IPS-18a (cell line): ENCODE data around the gene NPPC.
"Not testable (repeated sequence)": the region's sequence is repeated elsewhere in the genome, so short reads cannot be mapped to it uniquely, and the experiment has no call there.

Experiments used
- H3K27ac ChIP-seq: one replicate; pipeline ENCODE4 v1.5.1; 2013; ENCODE audit warnings: low read length
- H3K27me3 ChIP-seq: one replicate; pipeline ENCODE4 v1.6.1; 2013; ENCODE audit warnings: mild to moderate bottlenecking, low read length; ENCODE audit not compliant: control insufficient read depth, insufficient read depth
- H3K36me3 ChIP-seq: one replicate; pipeline ENCODE4 v1.6.1; 2013; ENCODE audit warnings: low read depth, low read length; ENCODE audit not compliant: control insufficient read depth
- H3K4me1 ChIP-seq: one replicate; pipeline ENCODE4 v1.6.1; 2013; ENCODE audit warnings: low read depth, low read length; ENCODE audit not compliant: control insufficient read depth
- H3K4me3 ChIP-seq: one replicate; pipeline ENCODE4 v1.5.1; 2013; ENCODE audit warnings: low read length
- H3K9ac ChIP-seq: one replicate; pipeline ENCODE4 v1.6.1; 2013; ENCODE audit warnings: mild to moderate bottlenecking, low read length, moderate library complexity
- H3K9me3 ChIP-seq: one replicate; pipeline ENCODE4 v1.6.1; 2013; ENCODE audit warnings: low read depth, low read length; ENCODE audit not compliant: control insufficient read depth

The NPPC gene

DNA sequence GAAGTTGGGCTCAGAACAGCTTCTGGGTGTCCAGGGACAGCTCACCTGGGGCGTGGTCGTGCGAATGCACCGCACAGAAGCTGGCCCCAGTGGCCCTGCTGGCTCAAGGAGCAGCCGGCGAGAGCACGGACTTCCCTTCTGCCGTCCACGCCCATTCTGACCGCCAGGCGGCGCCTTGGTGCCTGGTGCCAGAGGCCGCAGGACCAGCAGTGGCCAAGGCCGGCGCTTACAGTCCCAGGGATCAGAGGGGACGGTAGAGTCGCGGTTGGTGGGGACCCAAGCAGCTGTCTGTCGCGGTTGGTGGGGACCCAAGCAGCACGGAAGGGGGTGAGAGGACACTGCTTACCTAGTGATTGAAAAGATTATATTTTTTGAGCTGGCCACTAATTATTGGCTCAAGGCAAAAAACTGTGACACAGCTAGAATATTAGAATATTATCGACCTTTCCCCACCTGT, 25.7 kb downstream of the NPPC start:
- Histone ChIP-seq H3K9me3 (no peaks in the 10 kb centered on the region), H3K9ac (no peak overlapping the region), H3K36me3 (no peaks in the 10 kb centered on the region), H3K4me3 (no peak overlapping the region), H3K27ac (no peak overlapping the region), H3K4me1 (no peaks in the 10 kb centered on the region), H3K27me3 (no peaks in the 10 kb centered on the region)

DNA sequence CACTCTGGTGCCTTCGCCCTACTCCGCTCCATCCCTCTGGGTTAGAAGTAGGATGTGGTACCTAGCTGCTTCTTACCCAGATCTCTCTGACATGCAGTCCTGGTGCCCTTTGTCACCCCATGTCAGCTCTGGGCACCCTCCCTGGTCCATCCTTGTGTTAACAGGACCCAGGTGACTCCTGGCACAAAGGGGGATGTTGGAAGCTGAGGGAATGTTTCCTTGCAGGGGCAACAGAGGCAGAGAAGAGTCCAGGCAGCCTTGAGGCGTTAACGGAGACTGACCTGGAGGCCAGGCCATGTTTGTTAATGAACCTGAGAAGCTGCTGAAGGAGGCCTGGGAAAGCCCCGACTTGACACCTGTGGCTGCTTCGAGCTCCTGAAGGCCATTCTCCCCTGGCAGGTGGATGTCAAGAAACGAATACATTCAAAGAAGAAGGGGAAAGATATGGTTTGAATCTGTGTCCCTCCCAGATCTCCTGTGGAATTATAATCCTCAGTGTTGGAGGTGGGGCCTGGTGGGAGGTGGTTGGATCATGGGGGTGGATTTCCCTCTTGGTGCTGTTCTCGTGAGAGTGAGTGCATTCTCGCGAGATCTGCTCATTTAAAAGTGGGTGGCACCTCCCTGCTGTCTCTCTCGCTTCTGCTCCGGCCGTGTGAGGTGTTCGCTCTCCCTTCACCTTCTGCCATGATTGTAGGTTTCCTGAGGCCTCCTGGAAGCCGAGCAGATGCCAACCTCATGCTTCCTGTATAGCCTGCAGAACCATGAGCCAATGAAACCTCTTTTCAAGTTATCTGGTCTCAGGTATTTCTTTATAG, 31.4 kb downstream of the NPPC start:
- H3K27ac ChIP-seq, result no peak overlapping the region
- no peaks in the 10 kb centered on the region for H3K4me1 ChIP-seq
- no peaks in the 10 kb centered on the region for H3K9me3 ChIP-seq
- no peaks in the 10 kb centered on the region for H3K27me3 ChIP-seq
- no peak overlapping the region for H3K9ac ChIP-seq
- no peak overlapping the region for H3K4me3 ChIP-seq
- H3K36me3 ChIP-seq, result no peaks in the 10 kb centered on the region

DNA sequence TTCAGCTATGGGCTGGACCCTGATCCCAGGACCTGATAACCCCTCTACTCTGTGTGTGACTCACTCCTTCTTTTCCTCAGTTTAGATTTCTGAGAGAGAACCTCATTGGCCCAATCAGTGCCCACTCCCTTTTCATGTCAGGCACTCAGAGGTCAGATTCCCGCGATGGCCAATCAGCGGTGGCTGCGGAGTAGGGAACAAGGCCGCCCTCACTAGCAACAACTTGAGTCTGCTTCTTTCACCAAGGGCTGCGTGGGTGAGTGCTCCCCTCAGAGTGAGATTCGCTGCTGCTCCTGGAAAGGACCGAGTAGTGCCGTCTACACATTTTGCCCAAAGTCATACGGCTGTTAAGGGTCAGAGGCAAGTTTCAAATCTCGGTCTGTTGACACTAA, 34.7 kb downstream of the NPPC start:
- no peaks in the 10 kb centered on the region for H3K27me3 ChIP-seq
- no peaks in the 10 kb centered on the region for H3K4me1 ChIP-seq
- H3K4me3 ChIP-seq, result no peak overlapping the region
- H3K9me3 ChIP-seq, result no peaks in the 10 kb centered on the region
- H3K27ac ChIP-seq, result no peak overlapping the region
- no peak overlapping the region for H3K9ac ChIP-seq
- no peaks in the 10 kb centered on the region for H3K36me3 ChIP-seq

DNA sequence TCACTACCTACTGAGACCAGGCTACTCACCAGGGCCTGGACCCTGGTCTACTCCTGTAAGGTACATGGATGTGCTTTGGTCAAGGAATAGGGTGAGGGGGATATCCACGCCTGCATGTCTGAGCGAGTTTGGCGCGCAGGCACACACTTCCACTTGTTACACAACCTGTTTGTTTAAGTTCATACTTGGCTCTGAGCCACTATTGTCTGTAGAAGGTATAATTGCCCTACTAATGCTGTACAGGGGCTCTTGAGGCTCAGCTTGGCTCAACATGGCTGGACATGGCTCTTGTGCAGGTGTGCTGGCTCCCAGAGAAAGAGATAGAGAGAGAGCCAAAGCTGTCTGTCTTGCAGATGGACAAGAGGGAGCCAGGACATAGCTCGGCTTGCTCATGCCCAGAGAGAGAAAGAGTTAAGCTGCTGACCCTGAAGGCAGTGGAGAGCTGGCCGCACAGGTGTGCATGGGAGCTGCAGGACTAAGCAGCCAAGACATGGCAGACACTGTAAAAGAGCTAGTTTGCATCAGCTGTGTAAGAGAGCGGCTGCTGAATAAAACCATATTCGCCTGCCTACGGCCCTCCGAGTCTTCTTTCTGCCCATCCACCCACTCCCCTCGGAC, 35.2 kb downstream of the NPPC start:
- H3K9ac ChIP-seq, result no peak overlapping the region
- H3K27ac ChIP-seq, result no peak overlapping the region
- H3K4me3 ChIP-seq, result no peak overlapping the region
- H3K27me3 ChIP-seq, result no peaks in the 10 kb centered on the region
- H3K4me1 ChIP-seq, result no peaks in the 10 kb centered on the region
- no peaks in the 10 kb centered on the region for H3K9me3 ChIP-seq
- H3K36me3 ChIP-seq, result no peaks in the 10 kb centered on the region

DNA sequence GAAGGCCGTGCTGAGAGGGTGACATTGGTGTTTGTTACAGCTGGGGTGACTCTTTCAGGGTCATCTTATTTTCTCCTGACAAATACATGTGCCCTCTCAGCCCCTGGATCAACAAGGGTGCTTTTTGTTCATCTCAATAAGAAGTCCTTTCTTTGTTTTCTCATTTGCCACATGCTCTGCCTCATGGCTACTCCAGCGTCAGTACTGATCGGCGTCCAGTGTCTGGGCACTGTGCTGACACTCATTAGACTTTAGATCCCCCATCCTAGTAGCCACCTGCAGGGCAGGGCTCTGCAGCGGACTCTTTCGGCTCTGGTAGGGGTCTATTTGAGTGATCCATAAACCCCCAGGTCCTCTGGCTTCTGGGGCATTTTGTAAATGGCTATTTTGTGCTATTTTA, 38.4 kb downstream of the NPPC start:
- Histone ChIP-seq H3K27me3 (no peaks in the 10 kb centered on the region), H3K4me1 (peaks cover 3% of the 10 kb centered on the region), H3K9me3 (no peaks in the 10 kb centered on the region), H3K4me3 (no peak overlapping the region), H3K27ac (no peak overlapping the region), H3K9ac (no peak overlapping the region), H3K36me3 (no peaks in the 10 kb centered on the region)

DNA sequence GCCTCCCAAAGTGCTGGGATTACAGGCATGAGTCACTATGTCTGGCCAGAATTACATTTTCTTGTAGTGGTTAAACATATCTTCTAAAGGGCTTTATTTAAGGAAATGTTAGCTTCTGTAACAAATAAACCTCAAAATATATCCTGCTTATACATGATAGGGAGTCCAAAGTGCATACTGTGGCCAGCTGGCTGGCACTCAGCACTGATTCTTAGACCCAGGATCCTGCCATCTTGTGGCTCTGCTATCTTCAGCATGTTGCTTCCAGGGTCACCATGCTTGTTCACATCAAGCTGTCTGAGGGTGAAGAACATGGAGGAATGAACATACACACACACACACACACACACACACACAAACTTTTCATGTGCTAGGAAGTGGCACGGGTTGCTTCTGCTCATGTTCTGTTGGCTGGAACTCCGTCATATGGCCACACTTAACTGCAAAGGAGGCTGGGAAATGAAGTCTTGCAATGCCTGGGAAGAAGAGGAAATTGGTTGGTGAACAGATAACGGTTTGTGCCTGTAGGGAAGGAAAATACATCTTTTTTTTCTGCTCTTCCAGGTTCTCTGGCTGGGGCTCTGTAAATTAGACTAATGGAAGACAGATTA, 40.0 kb downstream of the NPPC start:
- no peaks in the 10 kb centered on the region for H3K27me3 ChIP-seq
- H3K4me1 ChIP-seq, result peaks cover 4% of the 10 kb centered on the region
- no peaks in the 10 kb centered on the region for H3K36me3 ChIP-seq
- H3K27ac ChIP-seq, result no peak overlapping the region
- no peaks in the 10 kb centered on the region for H3K9me3 ChIP-seq
- H3K9ac ChIP-seq, result no peak overlapping the region
- no peak overlapping the region for H3K4me3 ChIP-seq

DNA sequence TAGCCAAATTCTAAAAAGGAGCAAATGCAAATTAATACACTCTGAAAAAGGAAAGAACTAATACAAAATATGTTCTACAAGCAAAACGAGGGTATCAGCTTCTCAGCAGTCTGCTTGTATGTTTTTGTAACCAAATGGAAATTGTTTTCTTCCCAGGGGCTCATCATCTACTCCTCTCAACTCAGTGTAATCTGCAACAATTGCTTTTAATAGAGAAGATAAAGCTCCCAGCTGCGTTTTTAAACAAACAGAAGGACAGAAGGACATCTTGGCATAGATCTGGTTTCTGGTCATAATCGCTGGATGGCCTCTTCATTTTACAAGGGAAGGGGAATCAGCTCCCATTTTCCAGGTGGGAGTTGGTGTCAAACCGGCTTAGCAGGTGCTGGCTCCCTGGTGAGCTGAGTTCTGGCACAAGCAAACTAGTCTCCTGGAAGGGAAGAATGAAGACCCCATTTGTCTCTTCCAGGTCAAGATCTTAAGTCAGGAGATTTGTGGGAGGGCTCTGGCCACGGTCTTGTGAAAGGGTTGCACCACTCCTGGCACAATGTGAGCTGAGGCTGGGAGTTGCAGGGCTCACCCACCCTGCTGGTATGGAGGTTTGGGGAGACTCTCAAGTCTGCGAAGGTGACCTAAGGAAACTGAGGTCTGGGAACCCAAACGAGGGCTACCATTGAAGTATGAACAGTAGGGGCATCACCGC, 41.6 kb downstream of the NPPC start:
- no peak overlapping the region for H3K4me3 ChIP-seq
- H3K9me3 ChIP-seq, result no peaks in the 10 kb centered on the region
- H3K27me3 ChIP-seq, result no peaks in the 10 kb centered on the region
- no peaks in the 10 kb centered on the region for H3K36me3 ChIP-seq
- H3K27ac ChIP-seq, result no peak overlapping the region
- H3K9ac ChIP-seq, result no peak overlapping the region
- peaks cover 4% of the 10 kb centered on the region for H3K4me1 ChIP-seq

DNA sequence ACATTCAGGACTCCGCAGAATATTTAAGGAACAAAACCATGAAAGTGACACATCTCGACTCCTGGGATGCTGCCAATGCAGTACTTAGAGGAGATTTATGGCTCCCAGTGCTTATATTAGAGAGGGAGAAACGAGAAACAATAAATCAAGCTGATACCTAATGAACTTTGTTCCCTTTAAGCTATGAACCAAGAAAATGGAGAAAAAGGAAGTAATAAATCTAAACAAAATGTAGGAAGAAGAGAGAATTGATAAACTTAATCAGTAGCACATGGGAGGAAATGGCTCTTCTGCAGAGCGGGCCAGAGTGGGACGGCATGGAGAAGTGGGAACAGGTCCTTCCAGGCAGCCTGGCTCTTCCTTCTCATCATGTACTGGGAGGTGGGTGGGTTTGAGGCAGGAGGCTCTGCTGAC, 42.7 kb downstream of the NPPC start:
- H3K9ac ChIP-seq, result no peak overlapping the region
- peaks cover 4% of the 10 kb centered on the region for H3K4me1 ChIP-seq
- H3K36me3 ChIP-seq, result no peaks in the 10 kb centered on the region
- H3K4me3 ChIP-seq, result no peak overlapping the region
- H3K27me3 ChIP-seq, result no peaks in the 10 kb centered on the region
- H3K9me3 ChIP-seq, result no peaks in the 10 kb centered on the region
- H3K27ac ChIP-seq, result no peak overlapping the region

DNA sequence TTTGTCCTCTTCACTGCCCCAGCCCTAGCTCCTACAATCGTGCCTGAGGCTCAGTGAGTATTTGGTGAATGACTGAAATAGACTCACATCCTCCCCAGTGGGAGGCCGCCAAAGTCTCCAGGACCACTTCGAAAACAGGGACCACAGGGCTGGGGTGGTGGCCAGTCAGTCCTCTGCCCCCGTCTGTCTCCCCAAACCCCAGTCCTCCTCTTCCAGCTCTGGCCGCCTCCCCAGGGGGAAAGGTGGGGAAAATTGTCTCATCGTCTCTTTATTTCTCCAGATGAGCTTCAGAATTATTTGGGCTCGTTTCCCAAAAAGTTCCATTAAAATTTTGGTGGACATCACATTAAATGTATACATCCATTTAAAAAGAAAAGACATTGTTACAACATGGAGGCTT, 43.5 kb downstream of the NPPC start:
- H3K4me3 ChIP-seq, result no peak overlapping the region
- no peaks in the 10 kb centered on the region for H3K27me3 ChIP-seq
- H3K36me3 ChIP-seq, result no peaks in the 10 kb centered on the region
- no peak overlapping the region for H3K27ac ChIP-seq
- peaks cover 4% of the 10 kb centered on the region for H3K4me1 ChIP-seq
- no peak overlapping the region for H3K9ac ChIP-seq
- no peaks in the 10 kb centered on the region for H3K9me3 ChIP-seq

DNA sequence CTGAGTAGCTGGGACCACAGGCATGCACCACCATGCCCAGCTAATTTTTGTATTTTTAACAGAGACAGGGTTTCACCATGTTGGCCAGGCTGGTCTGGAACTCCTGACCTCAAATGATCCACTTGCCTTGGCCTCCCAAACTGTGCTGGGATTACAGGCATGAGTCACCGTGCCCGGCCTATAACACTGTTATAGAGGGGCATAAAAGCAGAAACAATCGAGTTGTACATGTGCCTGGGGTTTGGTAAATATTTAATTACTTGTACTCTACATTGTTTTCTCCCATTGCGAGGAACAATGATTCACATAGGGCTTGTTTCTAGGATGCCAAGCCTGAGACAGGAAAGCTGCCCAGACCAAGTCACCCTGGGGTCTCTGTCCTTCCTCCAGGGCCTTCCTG, 45.8 kb downstream of the NPPC start:
- not testable (repeated sequence) for H3K9me3 ChIP-seq, H3K27ac ChIP-seq, H3K4me3 ChIP-seq, H3K27me3 ChIP-seq, H3K4me1 ChIP-seq, H3K9ac ChIP-seq, H3K36me3 ChIP-seq

DNA sequence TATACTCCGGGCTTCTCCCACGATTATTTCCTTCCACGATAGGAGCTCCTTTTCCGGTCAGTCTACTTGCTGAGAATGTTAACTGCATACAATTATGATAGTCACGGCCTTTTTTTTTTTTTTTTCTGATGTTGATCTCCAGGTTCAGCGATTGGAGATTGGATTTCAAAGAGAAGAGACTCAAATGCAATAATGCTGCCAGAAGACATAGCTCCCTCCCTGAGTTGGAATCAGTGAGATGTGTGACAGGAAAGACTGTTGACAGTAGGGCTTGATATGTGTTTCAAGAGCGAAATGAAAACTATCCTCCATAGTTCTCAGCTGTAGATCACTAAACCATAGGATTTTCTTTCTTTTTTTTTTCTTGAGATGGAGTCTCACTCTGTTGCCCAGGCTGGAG, 47.0 kb downstream of the NPPC start:
- Histone ChIP-seq H3K4me3 (no peak overlapping the region), H3K9ac (no peak overlapping the region), H3K4me1 (peaks cover 4% of the 10 kb centered on the region), H3K9me3 (no peaks in the 10 kb centered on the region), H3K27me3 (no peaks in the 10 kb centered on the region), H3K27ac (no peak overlapping the region), H3K36me3 (no peaks in the 10 kb centered on the region)
